ENCODE results near the gene KRT6B. TPM values are rescaled to one million over a fixed set of nuclear protein-coding genes. Genes with fewer than 3 reads are reported as not detected.

KRT6B gene
- total RNA-seq, 4 donors from 2014 or later = not detected

DNA sequence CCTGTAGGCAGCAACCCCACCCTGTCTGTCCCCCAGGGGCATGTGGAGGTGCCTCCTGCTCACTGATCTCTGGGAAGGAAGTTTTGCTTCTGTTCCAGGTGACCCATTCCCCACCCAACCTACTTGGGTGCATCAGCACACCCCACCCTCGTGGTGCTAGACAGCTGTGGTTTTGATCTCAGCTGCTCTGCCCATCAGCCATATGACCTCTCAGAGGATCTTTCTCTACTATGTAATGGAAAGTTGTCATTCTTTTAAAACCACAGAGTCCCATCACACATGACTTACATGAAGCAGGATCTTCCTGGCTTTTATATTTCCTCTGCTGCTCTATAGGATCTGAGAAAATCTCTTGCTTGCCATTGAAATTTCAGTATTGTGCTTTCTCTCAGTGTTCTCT lies 32.3 kb downstream of the KRT6B start:
- in situ Hi-C loops (cut with MboI; ENCODE audit: low sequenced_read_pairs in 4 of 4) (no loop called here), intact Hi-C loops (cut with DNase I; ENCODE audit: low total_unique reads) (no loop called here)
- H3K4me1 ChIP-seq = no peaks in the 10 kb centered on the region

DNA sequence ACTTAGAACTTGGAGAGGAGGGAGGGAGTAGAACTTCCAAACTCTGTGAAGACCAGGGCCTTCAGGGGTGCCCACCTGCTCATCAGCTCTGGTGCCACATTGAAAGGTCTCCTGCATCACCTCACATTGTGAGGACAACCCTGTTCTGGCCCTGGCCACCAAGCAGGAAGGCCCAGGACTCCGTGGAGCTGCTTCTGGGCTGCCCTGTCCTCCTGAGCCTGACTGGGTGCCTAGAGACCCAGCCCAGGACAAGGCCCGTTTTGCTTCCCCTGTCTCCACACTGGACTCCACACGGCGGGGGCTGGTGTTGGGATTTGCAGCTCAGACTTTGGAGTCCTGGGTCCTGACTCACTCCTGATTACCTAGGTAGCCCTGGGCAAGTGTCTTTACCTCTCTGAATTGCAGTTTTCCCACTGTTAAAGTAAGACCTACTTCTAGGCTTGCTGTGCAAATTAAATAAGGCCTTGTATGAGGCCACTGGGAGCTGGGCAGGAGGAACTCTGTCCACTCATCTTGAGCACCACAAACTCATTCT lies 33.3 kb downstream of the KRT6B start:
- H3K27me3 ChIP-seq = peaks cover 0 to 3% (median 0%) of the 10 kb centered on the region in 3 donors
- H3K27ac ChIP-seq = no peak overlapping the region
- H3K4me1 ChIP-seq = no peaks in the 10 kb centered on the region
- H3K9me3 ChIP-seq = no peaks in the 10 kb centered on the region
- in situ Hi-C loops (cut with MboI; ENCODE audit: low sequenced_read_pairs in 4 of 4) (no loop called here), intact Hi-C loops (cut with DNase I; ENCODE audit: low total_unique reads) (no loop called here)
- ATAC-seq = no peak
- TF ChIP-seq, protein P1, sequence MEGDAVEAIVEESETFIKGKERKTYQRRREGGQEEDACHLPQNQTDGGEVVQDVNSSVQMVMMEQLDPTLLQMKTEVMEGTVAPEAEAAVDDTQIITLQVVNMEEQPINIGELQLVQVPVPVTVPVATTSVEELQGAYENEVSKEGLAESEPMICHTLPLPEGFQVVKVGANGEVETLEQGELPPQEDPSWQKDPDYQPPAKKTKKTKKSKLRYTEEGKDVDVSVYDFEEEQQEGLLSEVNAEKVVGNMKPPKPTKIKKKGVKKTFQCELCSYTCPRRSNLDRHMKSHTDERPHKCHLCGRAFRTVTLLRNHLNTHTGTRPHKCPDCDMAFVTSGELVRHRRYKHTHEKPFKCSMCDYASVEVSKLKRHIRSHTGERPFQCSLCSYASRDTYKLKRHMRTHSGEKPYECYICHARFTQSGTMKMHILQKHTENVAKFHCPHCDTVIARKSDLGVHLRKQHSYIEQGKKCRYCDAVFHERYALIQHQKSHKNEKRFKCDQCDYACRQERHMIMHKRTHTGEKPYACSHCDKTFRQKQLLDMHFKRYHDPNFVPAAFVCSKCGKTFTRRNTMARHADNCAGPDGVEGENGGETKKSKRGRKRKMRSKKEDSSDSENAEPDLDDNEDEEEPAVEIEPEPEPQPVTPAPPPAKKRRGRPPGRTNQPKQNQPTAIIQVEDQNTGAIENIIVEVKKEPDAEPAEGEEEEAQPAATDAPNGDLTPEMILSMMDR (IDR thresholded peaks at IDR 0.05 in 4 of 5, conservative IDR thresholded peaks at IDR 0.05 in 1 of 5) = no peak
- TF ChIP-seq POLR2A (IDR thresholded peaks at IDR 0.05) = no peak
- DNase-seq = no peak
- H3K4me3 ChIP-seq = no peak overlapping the region
- H3K36me3 ChIP-seq = no peaks in the 10 kb centered on the region

More for the DNA sequence above, 32.3 kb downstream of the KRT6B start:
- no peaks in the 10 kb centered on the region for H3K9me3 ChIP-seq
- ATAC-seq (no peak), DNase-seq (no peak)
- no peaks in the 10 kb centered on the region for H3K36me3 ChIP-seq
- H3K27ac ChIP-seq = no peak overlapping the region
- H3K4me3 ChIP-seq = no peak overlapping the region
- no peak for TF ChIP-seq POLR2A (IDR thresholded peaks at IDR 0.05)
- TF ChIP-seq, protein P1 (IDR thresholded peaks at IDR 0.05 in 4 of 5, conservative IDR thresholded peaks at IDR 0.05 in 1 of 5) = no peak
- H3K27me3 ChIP-seq = peaks cover 0 to 3% (median 0%) of the 10 kb centered on the region in 3 donors

DNA sequence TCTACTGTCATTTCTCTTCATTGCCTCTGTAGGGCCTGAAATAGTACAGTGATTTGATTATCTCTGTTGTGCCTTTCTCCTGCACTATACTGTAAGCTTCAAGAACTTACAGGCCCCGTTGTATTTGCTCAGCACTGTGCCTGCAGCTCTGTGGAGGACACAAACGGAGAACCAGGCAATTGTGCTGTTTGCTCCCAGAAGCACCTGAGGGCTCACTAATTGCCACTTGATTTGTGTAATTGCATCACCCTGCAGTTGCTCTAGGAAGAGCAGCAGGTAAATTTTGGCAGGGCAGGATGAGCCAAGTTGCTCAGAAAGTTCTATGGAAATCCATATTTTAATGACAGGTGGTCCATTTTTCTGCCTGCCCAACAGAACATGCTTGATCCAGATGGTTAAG lies 34.2 kb downstream of the KRT6B start:
- DNase-seq = no peak
- ATAC-seq = no peak
- intact Hi-C loops (cut with DNase I; ENCODE audit: low total_unique reads) = no loop called here
- Histone ChIP-seq H3K4me1 (no peaks in the 10 kb centered on the region), H3K27ac (peak overlapping the region in 1 of 4 donors; percentile 73), H3K9me3 (no peaks in the 10 kb centered on the region), H3K36me3 (no peaks in the 10 kb centered on the region), H3K27me3 (peaks cover 0 to 3% (median 0%) of the 10 kb centered on the region in 3 donors), H3K4me3 (no peak overlapping the region)
- in situ Hi-C loops (cut with MboI; ENCODE audit: low sequenced_read_pairs in 4 of 4) = no loop called here
- TF ChIP-seq POLR2A (IDR thresholded peaks at IDR 0.05) = no peak
- TF ChIP-seq, protein P1 (IDR thresholded peaks at IDR 0.05 in 4 of 5, conservative IDR thresholded peaks at IDR 0.05 in 1 of 5) = no peak

DNA sequence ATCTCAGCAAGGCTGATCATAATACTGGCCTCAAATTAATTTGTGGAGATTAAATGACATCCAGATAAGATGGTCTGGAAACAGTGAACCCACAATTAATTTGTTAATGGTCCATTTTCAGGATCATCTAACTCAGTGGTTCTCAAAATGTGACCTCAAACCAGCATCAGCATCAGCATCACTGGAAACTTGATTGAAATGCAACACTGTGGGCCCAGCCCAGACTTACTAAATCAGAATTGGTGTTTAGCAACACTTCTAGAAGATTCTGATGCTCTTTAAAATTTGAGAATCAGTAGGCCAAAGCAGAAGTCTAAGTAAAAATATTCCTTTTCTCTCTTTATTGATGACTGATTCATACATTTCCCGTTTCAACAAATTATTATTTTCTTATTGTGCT lies 35.2 kb downstream of the KRT6B start:
- in situ Hi-C loops (cut with MboI; ENCODE audit: low sequenced_read_pairs in 4 of 4) = no loop called here
- TF ChIP-seq POLR2A (IDR thresholded peaks at IDR 0.05) = no peak
- TF ChIP-seq, protein P1 (IDR thresholded peaks at IDR 0.05 in 4 of 5, conservative IDR thresholded peaks at IDR 0.05 in 1 of 5) = no peak

More for the DNA sequence above, 35.2 kb downstream of the KRT6B start:
- ATAC-seq (no peak), DNase-seq (no peak)
- Histone ChIP-seq H3K4me1 (no peaks in the 10 kb centered on the region), H3K27me3 (no peaks in the 10 kb centered on the region), H3K36me3 (no peaks in the 10 kb centered on the region), H3K27ac (peak overlapping the region; percentile 42 to 73 (median 59)), H3K9me3 (no peaks in the 10 kb centered on the region), H3K4me3 (no peak overlapping the region)
- intact Hi-C loops (cut with DNase I; ENCODE audit: low total_unique reads) = no loop called here

Data from gastrocnemius medialis (tissue), 4 donors.